Activated T-helper 2 cell treated with anti-CD3 and anti-CD28 coated beads, Interferon-gamma antibody, Interleukin-2, Interleukin-4, amounts not matched to agents 10 μg/mL and 5 μg/mL and 100 μg/mL, durations not matched to agents 14 hours and 24 hours and 36 hours (primary cell): ENCODE measurements around the gene SEMA5A. TPM values are rescaled to one million over a fixed set of nuclear protein-coding genes. Genes with fewer than 3 reads are reported as not detected.

ENCODE experiments used
- DNase-seq: peaks from one replicate; pipeline ENCODE4 v3.0.0; 2021; ENCODE audit warnings: low spot score
- H3K27ac Mint-ChIP-seq: one replicate; pipeline ENCODE4 v1.8.0; 2021; ENCODE audit warnings: mixed read lengths
- H3K27me3 Mint-ChIP-seq: one replicate; pipeline ENCODE4 v1.8.0; 2021; ENCODE audit warnings: low read depth, mixed read lengths
- H3K36me3 Mint-ChIP-seq: one replicate; pipeline ENCODE4 v1.8.0; 2021; ENCODE audit warnings: low read depth, mixed read lengths
- H3K4me1 Mint-ChIP-seq: one replicate; pipeline ENCODE4 v1.8.0; 2021; ENCODE audit warnings: low read depth, mixed read lengths
- H3K4me3 Mint-ChIP-seq: one replicate; pipeline ENCODE4 v1.8.0; 2021; ENCODE audit warnings: low read depth, mild to moderate bottlenecking, moderate library complexity, mixed read lengths
- H3K9me3 Mint-ChIP-seq: one replicate; pipeline ENCODE4 v1.8.0; 2021; ENCODE audit warnings: mixed read lengths
- intact Hi-C: fragments of 100-400 bp; cut with micrococcal nuclease; formaldehyde crosslinking; loops from one replicate; pipeline ENCODE4 v1.15.1; 2023
- total RNA-seq: library from RNA; stranded (reverse); gene quantifications from 2 replicates; pipeline ENCODE4 v1.2.3, GENCODE V29; 2022

SEMA5A gene
- total RNA-seq, 1 donor from 2014 or later = 0.27 TPM

- Mint-ChIP-seq H3K27me3 (no peaks in the 10 kb centered on the region), H3K4me1 (no peaks in the 10 kb centered on the region)
Measured at GRCh38 chr5:9194509-9194908, 351.4 kb downstream of the SEMA5A start.

GRCh38 chr5:9192266-9192665 is 353.6 kb downstream of the SEMA5A start:
- H3K27ac Mint-ChIP-seq = no peak overlapping the region
- peaks cover 6% of the 10 kb centered on the region for H3K9me3 Mint-ChIP-seq
- H3K27me3 Mint-ChIP-seq = no peaks in the 10 kb centered on the region
- intact Hi-C loops = no loop called here
- H3K4me1 Mint-ChIP-seq = peaks cover 3% of the 10 kb centered on the region
- H3K36me3 Mint-ChIP-seq = no peaks in the 10 kb centered on the region
- no peak overlapping the region for H3K4me3 Mint-ChIP-seq
- no peak for DNase-seq

More at GRCh38 chr5:9194509-9194908, 351.4 kb downstream of the SEMA5A start:
- no peaks in the 10 kb centered on the region for H3K36me3 Mint-ChIP-seq
- no peak overlapping the region for H3K4me3 Mint-ChIP-seq
- no peaks in the 10 kb centered on the region for H3K9me3 Mint-ChIP-seq
- H3K27ac Mint-ChIP-seq = no peak overlapping the region
- intact Hi-C loops = no loop called here
- DNase-seq = no peak

DNA sequence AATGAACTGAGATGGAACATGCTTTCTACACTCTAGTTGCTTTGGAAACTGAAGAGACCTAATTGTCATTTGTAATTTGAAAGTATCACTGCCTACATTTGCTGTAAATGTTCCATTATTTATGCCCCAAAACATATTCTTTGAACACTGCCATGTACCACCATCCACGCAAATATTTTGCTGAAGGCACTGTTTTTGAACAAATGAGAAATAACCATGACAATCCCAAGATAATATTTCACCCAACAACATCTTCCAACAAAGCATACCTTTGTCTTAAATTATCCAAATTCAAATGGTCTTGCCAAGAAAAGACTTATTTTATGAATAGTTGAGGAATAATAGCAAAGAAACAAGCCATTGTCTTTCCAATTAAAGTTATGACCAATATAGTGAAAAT is 356.2 kb downstream of the SEMA5A start:
- Mint-ChIP-seq H3K9me3 (peaks cover 7% of the 10 kb centered on the region), H3K4me3 (no peak overlapping the region), H3K36me3 (no peaks in the 10 kb centered on the region), H3K27ac (no peak overlapping the region), H3K27me3 (no peaks in the 10 kb centered on the region), H3K4me1 (peaks cover 3% of the 10 kb centered on the region)
- intact Hi-C loops = no loop called here
- DNase-seq = no peak

DNA sequence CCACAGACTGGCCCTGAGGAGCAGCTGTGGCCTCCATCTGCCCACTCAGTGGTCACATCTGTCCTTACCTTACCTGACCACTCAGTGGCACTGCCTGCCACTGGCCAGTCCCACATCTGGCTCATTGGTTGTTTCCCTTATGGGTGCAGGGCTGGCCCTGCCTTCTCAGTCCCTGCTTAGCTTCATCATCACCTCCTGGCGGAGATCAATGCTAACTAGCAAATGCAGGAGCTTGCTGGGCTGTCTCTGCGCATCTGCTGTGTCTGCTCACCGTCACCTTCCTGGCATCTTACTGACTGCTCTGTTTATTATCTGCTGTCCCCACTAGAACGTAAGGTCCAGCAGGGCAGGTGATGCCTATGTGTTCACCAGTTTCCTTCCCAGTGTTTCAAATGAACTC is 356.9 kb downstream of the SEMA5A start:
- H3K4me3 Mint-ChIP-seq = no peak overlapping the region
- no peaks in the 10 kb centered on the region for H3K27me3 Mint-ChIP-seq
- no peak for DNase-seq
- peaks cover 10% of the 10 kb centered on the region for H3K9me3 Mint-ChIP-seq
- H3K36me3 Mint-ChIP-seq = no peaks in the 10 kb centered on the region
- H3K27ac Mint-ChIP-seq = peak overlapping the region; percentile 21
- intact Hi-C loops = no loop called here
- H3K4me1 Mint-ChIP-seq = peaks cover 3% of the 10 kb centered on the region

- Mint-ChIP-seq H3K4me1 (peaks cover 3% of the 10 kb centered on the region), H3K27ac (no peak overlapping the region), H3K27me3 (no peaks in the 10 kb centered on the region), H3K4me3 (no peak overlapping the region), H3K9me3 (peaks cover 10% of the 10 kb centered on the region), H3K36me3 (no peaks in the 10 kb centered on the region)
- no peak for DNase-seq
- intact Hi-C loops = no loop called here
Measured at GRCh38 chr5:9188131-9188530, 357.7 kb downstream of the SEMA5A start.

DNA sequence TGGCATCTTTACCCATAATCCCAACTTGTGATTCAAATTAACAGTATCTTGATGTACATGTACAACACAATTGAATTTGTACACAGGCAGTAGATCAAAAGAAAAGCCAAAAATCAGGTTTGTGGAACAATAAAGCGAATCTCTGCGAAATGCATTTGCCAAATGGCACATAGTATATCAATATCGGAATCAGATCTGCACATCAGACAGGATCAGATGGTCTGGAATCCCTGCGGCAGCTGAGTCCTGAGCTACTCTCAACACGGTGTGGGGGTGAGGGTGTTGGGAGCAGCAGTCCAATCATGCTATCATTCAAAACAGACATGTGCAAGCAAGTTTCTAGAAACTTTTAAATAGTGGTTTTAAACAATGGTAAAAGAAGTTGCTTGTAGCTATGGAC is 358.3 kb downstream of the SEMA5A start:
- Mint-ChIP-seq H3K4me1 (peaks cover 3% of the 10 kb centered on the region), H3K36me3 (no peaks in the 10 kb centered on the region), H3K4me3 (no peak overlapping the region), H3K9me3 (peaks cover 10% of the 10 kb centered on the region), H3K27me3 (no peaks in the 10 kb centered on the region), H3K27ac (no peak overlapping the region)
- intact Hi-C loops = no loop called here
- DNase-seq = no peak

DNA sequence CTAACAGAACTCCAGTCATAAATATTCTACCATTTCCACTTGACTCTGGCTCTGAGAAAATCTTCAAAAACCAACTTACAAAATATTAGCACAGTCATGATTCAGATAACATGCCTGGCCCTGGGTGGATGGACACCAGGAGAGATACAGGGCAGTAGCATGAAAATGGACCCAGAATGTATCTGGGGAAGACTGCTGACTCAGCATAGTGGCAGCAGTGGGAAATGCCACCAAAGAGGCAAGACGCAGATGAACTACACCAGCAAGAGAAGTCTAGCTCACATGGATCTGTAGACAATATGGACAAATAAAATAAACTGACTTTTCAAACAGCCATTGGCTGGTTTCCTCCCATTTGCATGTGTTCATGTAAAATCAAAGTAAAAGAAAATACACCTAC is 359.8 kb downstream of the SEMA5A start:
- no peaks in the 10 kb centered on the region for H3K36me3 Mint-ChIP-seq
- intact Hi-C loops = no loop called here
- peaks cover 3% of the 10 kb centered on the region for H3K4me1 Mint-ChIP-seq
- H3K4me3 Mint-ChIP-seq = no peak overlapping the region
- peaks cover 15% of the 10 kb centered on the region for H3K9me3 Mint-ChIP-seq
- no peaks in the 10 kb centered on the region for H3K27me3 Mint-ChIP-seq
- DNase-seq = no peak
- no peak overlapping the region for H3K27ac Mint-ChIP-seq

- H3K9me3 Mint-ChIP-seq = peaks cover 13% of the 10 kb centered on the region
- peaks cover 3% of the 10 kb centered on the region for H3K4me1 Mint-ChIP-seq
- intact Hi-C loops = no loop called here
- H3K4me3 Mint-ChIP-seq = no peak overlapping the region
- no peak for DNase-seq
- H3K36me3 Mint-ChIP-seq = no peaks in the 10 kb centered on the region
- no peak overlapping the region for H3K27ac Mint-ChIP-seq
- H3K27me3 Mint-ChIP-seq = no peaks in the 10 kb centered on the region
Measured at GRCh38 chr5:9183992-9184391, 361.9 kb downstream of the SEMA5A start.

GRCh38 chr5:9182899-9183695 is 362.8 kb downstream of the SEMA5A start:
- no peak overlapping the region for H3K4me3 Mint-ChIP-seq

GRCh38 chr5:9176641-9177040 is 369.2 kb downstream of the SEMA5A start:
- Mint-ChIP-seq H3K4me1 (no peaks in the 10 kb centered on the region), H3K36me3 (no peaks in the 10 kb centered on the region), H3K9me3 (no peaks in the 10 kb centered on the region), H3K27ac (no peak overlapping the region), H3K4me3 (no peak overlapping the region), H3K27me3 (no peaks in the 10 kb centered on the region)
- intact Hi-C loops = no loop called here
- no peak for DNase-seq

More at GRCh38 chr5:9182899-9183695, 362.8 kb downstream of the SEMA5A start:
- no peaks in the 10 kb centered on the region for H3K4me1 Mint-ChIP-seq
- intact Hi-C loops = no loop called here
- no peak overlapping the region for H3K27ac Mint-ChIP-seq
- H3K9me3 Mint-ChIP-seq = peaks cover 9% of the 10 kb centered on the region
- no peak for DNase-seq
- H3K36me3 Mint-ChIP-seq = no peaks in the 10 kb centered on the region
- H3K27me3 Mint-ChIP-seq = no peaks in the 10 kb centered on the region

- intact Hi-C loops = no loop called here
- DNase-seq = no peak
- no peaks in the 10 kb centered on the region for H3K36me3 Mint-ChIP-seq
- H3K4me3 Mint-ChIP-seq = no peak overlapping the region
- no peak overlapping the region for H3K27ac Mint-ChIP-seq
- H3K9me3 Mint-ChIP-seq = peaks cover 4% of the 10 kb centered on the region
- H3K4me1 Mint-ChIP-seq = no peaks in the 10 kb centered on the region
- H3K27me3 Mint-ChIP-seq = no peaks in the 10 kb centered on the region
Measured at GRCh38 chr5:9174446-9174845, 371.4 kb downstream of the SEMA5A start.

DNA sequence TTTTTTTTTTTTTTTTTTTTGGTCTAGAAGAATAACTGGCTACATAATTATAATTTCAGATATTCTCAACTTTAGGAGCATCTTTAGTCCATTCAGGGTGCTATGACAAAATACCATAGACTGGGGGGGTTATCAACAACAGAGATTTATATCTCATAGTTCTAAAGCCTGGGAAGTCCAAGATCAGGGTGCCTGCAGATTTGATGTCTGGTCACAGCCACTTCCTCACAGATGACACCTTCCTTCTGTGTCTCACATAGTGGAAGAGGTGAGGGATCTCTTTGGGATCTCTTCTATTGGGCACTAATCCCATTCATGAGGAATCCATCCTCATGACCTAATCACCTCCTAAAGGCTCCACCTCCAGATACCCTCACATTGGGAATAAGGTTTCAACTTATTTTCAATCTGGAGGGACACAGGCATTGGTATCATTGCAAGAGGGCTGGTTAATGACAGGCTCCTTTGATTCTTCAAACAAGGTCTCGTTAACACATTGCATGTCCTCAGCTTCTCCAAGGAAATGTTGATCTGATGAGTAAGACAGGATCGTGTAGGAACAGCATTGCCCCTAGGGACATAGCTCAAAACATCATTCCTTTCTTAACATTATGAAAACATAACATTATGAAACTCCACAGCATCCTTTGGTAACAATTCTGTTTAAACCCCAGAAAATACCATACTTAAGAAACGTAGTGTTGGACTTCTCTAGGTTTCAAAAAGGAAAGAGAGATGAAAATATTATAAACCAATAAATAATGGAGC is 372.4 kb downstream of the SEMA5A start:
- Mint-ChIP-seq H3K4me1 (no peaks in the 10 kb centered on the region), H3K36me3 (no peaks in the 10 kb centered on the region), H3K4me3 (no peak overlapping the region), H3K27me3 (no peaks in the 10 kb centered on the region), H3K27ac (no peak overlapping the region), H3K9me3 (peaks cover 4% of the 10 kb centered on the region)
- no peak for DNase-seq
- intact Hi-C loops = no loop called here

GRCh38 chr5:9170026-9170425 is 375.8 kb downstream of the SEMA5A start:
- DNase-seq = no peak
- no peak overlapping the region for H3K27ac Mint-ChIP-seq
- H3K4me3 Mint-ChIP-seq = no peak overlapping the region
- peaks cover 4% of the 10 kb centered on the region for H3K9me3 Mint-ChIP-seq
- intact Hi-C loops = no loop called here
- no peaks in the 10 kb centered on the region for H3K4me1 Mint-ChIP-seq
- no peaks in the 10 kb centered on the region for H3K27me3 Mint-ChIP-seq
- H3K36me3 Mint-ChIP-seq = no peaks in the 10 kb centered on the region
